IMR-90 (cell line): ENCODE data around the gene CEP83. TPM values are rescaled to one million over a fixed set of nuclear protein-coding genes. Genes with fewer than 3 reads are reported as not detected.

Experiments used
- ATAC-seq: fragments of 200-7000 bp; cut with Tn5 transposase; 2 replicates; pipeline ENCODE4 v1.9.1; 2020; ENCODE audit warnings: low read depth, mild to moderate bottlenecking, moderate library complexity
- BruUV-seq: library from RNA; stranded (reverse); fragments of 400-500 nt; replicated peaks from 2 replicates; lab custom pipeline; 2021; lab: Mats Ljungman, UMichigan
- CTCF ChIA-PET: fragments of 300-600 bp; formaldehyde crosslinking; extraction: SDS; loops from one replicate; lab custom pipeline; 2021; ENCODE audit warnings: antibody characterized with exemption; lab: Yijun Ruan, JAX
- POLR2A ChIA-PET: fragments of 300-600 bp; sonication (Branson Sonifier 250); formaldehyde crosslinking; loops from one replicate; lab custom pipeline; 2022; ENCODE audit warnings: antibody characterized with exemption; ENCODE audit not compliant: unreplicated experiment; lab: Charles Lee
- DNase-seq: peaks from one replicate; pipeline ENCODE4 v3.0.0; 2013
- H2AFZ ChIP-seq: replicated peaks from 2 replicates; pipeline ENCODE3; 2013; ENCODE audit warnings: low read length, mild to moderate bottlenecking; ENCODE audit not compliant: poor library complexity
- H2AK5ac ChIP-seq: 2 replicates; pipeline ENCODE4 v1.6.1; 2013; ENCODE audit warnings: low read depth, low read length, inconsistent platforms
- H2AK9ac ChIP-seq: replicated peaks from 2 replicates; pipeline ENCODE3; 2013; ENCODE audit warnings: mild to moderate bottlenecking, low read depth, low read length, moderate library complexity; ENCODE audit not compliant: poor library complexity
- H2BK120ac ChIP-seq: 2 replicates; pipeline ENCODE4 v1.6.1; 2013; ENCODE audit warnings: low read depth, low read length, inconsistent platforms
- H2BK15ac ChIP-seq: 3 replicates; pipeline ENCODE4 v1.6.1; 2013; ENCODE audit warnings: low read depth, low read length, inconsistent platforms
- H2BK20ac ChIP-seq: 2 replicates; pipeline ENCODE4 v1.6.1; 2013; ENCODE audit warnings: low read depth, mild to moderate bottlenecking, inconsistent platforms, low read length, moderate library complexity
- H2BK5ac ChIP-seq: 2 replicates; pipeline ENCODE4 v1.6.1; 2013; ENCODE audit warnings: mild to moderate bottlenecking, low read depth, low read length, inconsistent platforms; ENCODE audit not compliant: poor library complexity, severe bottlenecking
- H3K14ac ChIP-seq: replicated peaks from 2 replicates; pipeline ENCODE4 v1.6.1; 2013; ENCODE audit warnings: low read depth, low read length, inconsistent platforms
- H3K18ac ChIP-seq: 2 replicates; pipeline ENCODE4 v1.6.1; 2013; ENCODE audit warnings: low read depth, low read length, control low read depth
- H3K23ac ChIP-seq: 2 replicates; pipeline ENCODE4 v1.6.1; 2013; ENCODE audit warnings: low read depth, low read length, inconsistent platforms
- H3K27ac ChIP-seq: 2 replicates; pipeline ENCODE4 v1.5.1; 2013; ENCODE audit warnings: mild to moderate bottlenecking, control low read depth, low read length; ENCODE audit not compliant: insufficient read depth
- H3K27me3 ChIP-seq: 2 replicates; pipeline ENCODE4 v1.6.1; 2013; ENCODE audit warnings: low read length; ENCODE audit not compliant: control insufficient read depth, insufficient read depth
- H3K36me3 ChIP-seq: 2 replicates; pipeline ENCODE4 v1.6.1; 2013; ENCODE audit warnings: low read length, mixed read lengths; ENCODE audit not compliant: control insufficient read depth, insufficient read depth
- H3K4ac ChIP-seq: 2 replicates; pipeline ENCODE4 v1.6.1; 2013; ENCODE audit warnings: low read depth, low read length, inconsistent platforms
- H3K4me1 ChIP-seq: 2 replicates; pipeline ENCODE4 v1.6.1; 2013; ENCODE audit warnings: low read length, mixed read lengths; ENCODE audit not compliant: control insufficient read depth, insufficient read depth
- H3K4me2 ChIP-seq: 2 replicates; pipeline ENCODE4 v1.6.1; 2013; ENCODE audit warnings: low read depth, mild to moderate bottlenecking, control low read depth, low read length, moderate library complexity
- H3K4me3 ChIP-seq: 2 replicates; pipeline ENCODE4 v1.5.1; 2013; ENCODE audit warnings: low read depth, mild to moderate bottlenecking, control low read depth, low read length, moderate library complexity; ENCODE audit not compliant: insufficient read depth
- H3K56ac ChIP-seq: 2 replicates; pipeline ENCODE4 v1.6.1; 2013; ENCODE audit warnings: low read length, inconsistent platforms; ENCODE audit not compliant: insufficient read depth; ENCODE audit errors: extremely low read depth
- H3K79me1 ChIP-seq, 2 experiments: 2 replicates each; pipeline ENCODE4 v1.6.1; 2013; ENCODE audit warnings: low read length in 2 of 2, inconsistent platforms in 1 of 2, low read depth in 1 of 2
- H3K9ac ChIP-seq: 2 replicates; pipeline ENCODE4 v1.6.1; 2013; ENCODE audit warnings: low read depth, low read length, control low read depth
- H3K9me1 ChIP-seq: 2 replicates; pipeline ENCODE4 v1.6.1; 2013; ENCODE audit warnings: low read length, inconsistent platforms; ENCODE audit not compliant: insufficient read depth
- H3K9me3 ChIP-seq: 2 replicates; pipeline ENCODE4 v1.6.1; 2013; ENCODE audit warnings: low read length; ENCODE audit not compliant: control insufficient read depth, insufficient read depth
- H4K20me1 ChIP-seq: 2 replicates; pipeline ENCODE4 v1.6.1; 2013; ENCODE audit warnings: low read length, inconsistent platforms; ENCODE audit not compliant: insufficient read depth
- H4K5ac ChIP-seq: 2 replicates; pipeline ENCODE4 v1.6.1; 2013; ENCODE audit warnings: mild to moderate bottlenecking, low read depth, low read length, control low read depth
- H4K8ac ChIP-seq, 2 experiments: 2 replicates each; pipeline ENCODE4 v1.6.1; 2013; ENCODE audit warnings: low read depth in 2 of 2, low read length in 2 of 2, control low read depth in 1 of 2, inconsistent platforms in 1 of 2
- H4K91ac ChIP-seq: 2 replicates; pipeline ENCODE4 v1.6.1; 2013; ENCODE audit warnings: low read depth, low read length, inconsistent platforms; ENCODE audit not compliant: insufficient read depth
- FOS ChIP-seq: fragments of 150-350 bp; IDR thresholded peaks from 2 replicates; pipeline ENCODE4 v1.6.1; 2016; ENCODE audit warnings: low read depth, low read length
- NFE2L2 ChIP-seq: fragments of 150-350 bp; IDR thresholded peaks from 2 replicates; pipeline ENCODE4 v1.6.1; 2016; ENCODE audit warnings: low read depth, mild to moderate bottlenecking, low read length
- POLR2A ChIP-seq: IDR thresholded peaks from 2 replicates; pipeline ENCODE4 v1.6.1; 2012; ENCODE audit warnings: mild to moderate bottlenecking, low read depth, low read length
- RAD21 ChIP-seq: IDR thresholded peaks from 2 replicates; pipeline ENCODE4 v1.6.1; 2012; ENCODE audit warnings: low read length, improper control_type of control experiment
- RFX5 ChIP-seq: IDR thresholded peaks from 2 replicates; pipeline ENCODE4 v1.8.0; 2012; ENCODE audit warnings: low read depth, mild to moderate bottlenecking, low read length, moderate library complexity
- WGBS, 2 experiments: methylation state at CpG; one replicate each; pipeline versions ENCODE4 v1.1.5 to v1.1.7; 2013; ENCODE audit warnings: missing lambda C conversion rate in 2 of 2; ENCODE audit not compliant: insufficient read length in 1 of 2; ENCODE audit errors: extremely low coverage in 2 of 2; 5-methylcytosine and 5-hydroxymethylcytosine counted together
- dilution Hi-C: fragments of 300-500 bp; cut with HindIII; formaldehyde crosslinking; loops from one replicate; pipeline ENCODE4 v1.14.3; 2018; ENCODE audit warnings: low sequenced_read_pairs; ENCODE audit not compliant: unreplicated experiment
- in situ Hi-C: fragments of 300-500 bp; cut with MboI; formaldehyde crosslinking; loops from 3 replicates; pipeline ENCODE4 v1.14.3; 2019; ENCODE audit warnings: low sequenced_read_pairs, inconsistent platforms, mixed read lengths
- intact Hi-C: fragments of 100-400 bp; cut with micrococcal nuclease; formaldehyde crosslinking; loops from 2 replicates; pipeline ENCODE4 v1.10.0; 2022
- polyA plus RNA-seq, 3 experiments: library from polyadenylated mRNA; depleted of rRNA; stranded (reverse); fragments of >200 nt; gene quantifications; 2 replicates each; pipeline ENCODE4 v1.2.3, GENCODE V29; 2012; ENCODE audit warnings: low replicate concordance in 1 of 3
- total RNA-seq: library from RNA; depleted of rRNA; stranded (reverse); fragments of >200 nt; gene quantifications from 2 replicates; pipeline ENCODE4 v1.2.3, GENCODE V29; 2012
- TF ChIP-seq, protein P1 (sequence below): fragments of 150-350 bp; IDR thresholded peaks from 2 replicates; pipeline ENCODE4 v1.6.1; 2016; ENCODE audit warnings: low read depth, mild to moderate bottlenecking, low read length, moderate library complexity, borderline replicate concordance

Gene CEP83
- total and polyA plus RNA-seq, 2 of the 4 experiments (the other 2 are of a cell fraction), result 3.9 to 8.9 TPM

DNA sequence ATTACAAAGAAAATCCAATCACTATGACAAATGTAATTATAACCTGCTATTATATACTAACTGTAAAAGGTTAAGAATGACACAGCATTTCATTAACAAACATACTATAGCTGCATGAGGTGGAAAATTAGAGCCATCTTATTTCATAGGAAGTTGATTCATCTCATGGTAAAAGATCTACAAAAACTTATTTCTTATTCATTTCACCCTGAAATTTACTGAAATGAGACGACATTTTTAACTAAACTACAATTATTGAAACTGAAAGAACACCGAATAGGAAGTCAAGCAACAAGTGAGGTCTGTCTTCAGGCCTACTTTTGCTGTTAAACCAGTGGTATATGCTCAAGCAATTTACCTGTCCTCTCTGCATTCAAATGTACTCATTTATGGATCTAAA lies 87.2 kb downstream of the CEP83 start:
- dilution Hi-C loops, result no loop called here
- no peak overlapping the region for H3K4me2 ChIP-seq

More for the DNA sequence above, 87.2 kb downstream of the CEP83 start:
- DNase-seq (no peak), ATAC-seq (no peak)
- H3K4ac ChIP-seq, result no peak overlapping the region
- no peak overlapping the region for H2AK5ac ChIP-seq
- no peak overlapping the region for H3K23ac ChIP-seq
- H4K5ac ChIP-seq, result no peak overlapping the region
- in situ Hi-C loops, result no loop called here
- CTCF ChIA-PET, result no interaction called here
- H2AFZ ChIP-seq, result no peak overlapping the region
- no peaks in the 10 kb centered on the region for H3K27me3 ChIP-seq
- no peak overlapping the region for H3K4me3 ChIP-seq
- no peaks in the 10 kb centered on the region for H4K20me1 ChIP-seq
- no peak overlapping the region for H4K8ac ChIP-seq
- no peak overlapping the region for H3K56ac ChIP-seq
- intact Hi-C loops, result no loop called here
- no peaks in the 10 kb centered on the region for H3K4me1 ChIP-seq
- no peaks in the 10 kb centered on the region for H3K79me1 ChIP-seq
- no peak overlapping the region for H2BK15ac ChIP-seq
- TF ChIP-seq RFX5 (no peak), POLR2A (no peak), RAD21 (no peak), FOS (no peak), NFE2L2 (0 out of 2 replicates have a peak, but pooled peaks have one; percentile 21)
- TF ChIP-seq, protein P1, sequence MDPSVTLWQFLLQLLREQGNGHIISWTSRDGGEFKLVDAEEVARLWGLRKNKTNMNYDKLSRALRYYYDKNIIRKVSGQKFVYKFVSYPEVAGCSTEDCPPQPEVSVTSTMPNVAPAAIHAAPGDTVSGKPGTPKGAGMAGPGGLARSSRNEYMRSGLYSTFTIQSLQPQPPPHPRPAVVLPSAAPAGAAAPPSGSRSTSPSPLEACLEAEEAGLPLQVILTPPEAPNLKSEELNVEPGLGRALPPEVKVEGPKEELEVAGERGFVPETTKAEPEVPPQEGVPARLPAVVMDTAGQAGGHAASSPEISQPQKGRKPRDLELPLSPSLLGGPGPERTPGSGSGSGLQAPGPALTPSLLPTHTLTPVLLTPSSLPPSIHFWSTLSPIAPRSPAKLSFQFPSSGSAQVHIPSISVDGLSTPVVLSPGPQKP, result no peak
- no peak overlapping the region for H3K18ac ChIP-seq
- H3K9me3 ChIP-seq, result no peaks in the 10 kb centered on the region
- H4K91ac ChIP-seq, result no peak overlapping the region
- H3K36me3 ChIP-seq, result no peaks in the 10 kb centered on the region
- no peak overlapping the region for H3K27ac ChIP-seq
- BruUV-seq, result no TSS peak
- POLR2A ChIA-PET, result no interaction called here
- H3K14ac ChIP-seq, result no peak overlapping the region
- H2BK120ac ChIP-seq, result no peak overlapping the region
- H3K9ac ChIP-seq, result no peak overlapping the region
- no peak overlapping the region for H2AK9ac ChIP-seq
- H2BK5ac ChIP-seq, result no peak overlapping the region
- H2BK20ac ChIP-seq, result no peak overlapping the region
- no CpG with 5 or more reads among the region's 2 CpGs for WGBS, 2 experiments
- no peaks in the 10 kb centered on the region for H3K9me1 ChIP-seq
